ENCODE data around the gene EIF4G2.
"Not testable (repeated sequence)": the region's sequence is repeated elsewhere in the genome, so short reads cannot be mapped to it uniquely, and the experiment has no call there.

EIF4G2 gene

GRCh38 chr11:10808553-10809372 is at the start of gene EIF4G2:
Gene EIF4G2, minus strand, starts transcription at chr11:10808926.
- DNase-seq: peak; percentile 99

- peak; percentile 98 for DNase-seq
These were observed 49.1 kb upstream of the EIF4G2 start, which contains the start of gene ZBED5 for GRCh38 chr11:10857709-10858438. Gene ZBED5, minus strand, starts transcription at chr11:10858053. Its CDS starts 3,108 bp downstream, at chr11:10854945.

- DNase-seq: no peak
These were observed 48.7 kb upstream of the EIF4G2 start for GRCh38 chr11:10857459-10857708.

- peak; percentile 72 for DNase-seq
These were observed 48.1 kb upstream of the EIF4G2 start for GRCh38 chr11:10856689-10857458.

- DNase-seq: no peak
These were observed 46.6 kb upstream of the EIF4G2 start for GRCh38 chr11:10855295-10855694.

- DNase-seq: no peak
These were observed 39.5 kb upstream of the EIF4G2 start for GRCh38 chr11:10847960-10848860.

- no peak for DNase-seq
These were observed 37.9 kb upstream of the EIF4G2 start for GRCh38 chr11:10846660-10847059.

GRCh38 chr11:10845589-10845988 is 36.9 kb upstream of the EIF4G2 start:
- no peak for DNase-seq

GRCh38 chr11:10844796-10845195 is 36.1 kb upstream of the EIF4G2 start:
- no peak for DNase-seq

- no peak for DNase-seq
These were observed 35.6 kb upstream of the EIF4G2 start for GRCh38 chr11:10844356-10844755.

- DNase-seq: peak; percentile 72
These were observed 30.2 kb upstream of the EIF4G2 start for GRCh38 chr11:10838881-10839280.

GRCh38 chr11:10838083-10838482 is 29.4 kb upstream of the EIF4G2 start:
- no peak for DNase-seq

- not testable (repeated sequence) for DNase-seq
These were observed 28.2 kb upstream of the EIF4G2 start for GRCh38 chr11:10836884-10837283.

- DNase-seq: no peak
These were observed 20.4 kb upstream of the EIF4G2 start for GRCh38 chr11:10829139-10829538.

- DNase-seq: no peak
These were observed 19.7 kb upstream of the EIF4G2 start for GRCh38 chr11:10828402-10828801.

GRCh38 chr11:10824888-10825287 is 16.2 kb upstream of the EIF4G2 start:
- peak; percentile 60 for DNase-seq

- peak; percentile 69 for DNase-seq
These were observed 14.4 kb upstream of the EIF4G2 start for GRCh38 chr11:10823152-10823579.

- DNase-seq: not testable (repeated sequence)
These were observed 13.8 kb upstream of the EIF4G2 start for GRCh38 chr11:10822491-10822890.

- no peak for DNase-seq
These were observed 9.9 kb upstream of the EIF4G2 start for GRCh38 chr11:10818594-10818993.

GRCh38 chr11:10813945-10814344 is 5.2 kb upstream of the EIF4G2 start:
- DNase-seq: no peak

GRCh38 chr11:10809373-10810160 is 841 bp upstream of the EIF4G2 start:
- DNase-seq: peak; percentile 66

- DNase-seq: no peak
These were observed 532 bp downstream of the EIF4G2 start for GRCh38 chr11:10808235-10808552.
